ENCODE measurements around the gene OR52H1.

DNA sequence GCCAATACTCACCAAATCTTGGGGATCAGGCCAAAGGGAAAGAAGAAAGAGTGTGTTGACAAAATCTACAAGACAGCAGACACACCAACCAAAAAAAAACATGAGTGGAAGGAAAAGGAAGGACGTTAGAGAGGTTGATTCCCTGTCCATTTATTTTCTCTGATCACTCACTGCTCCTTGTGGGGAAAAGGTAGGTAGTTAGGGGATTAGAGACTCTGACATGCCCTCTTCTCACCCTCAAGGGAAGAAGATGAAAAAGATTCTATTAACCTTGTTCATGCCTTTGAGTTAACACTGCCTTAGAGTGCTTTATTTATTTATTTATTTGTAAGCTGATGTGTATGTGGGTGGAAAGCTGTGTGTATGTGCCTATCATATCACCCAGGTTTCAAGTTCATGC, at the start of gene OR52H1:
- TF ChIP-seq SREBF2 (IDR thresholded peaks at IDR 0.05) (no peak), CEBPB (IDR thresholded peaks at IDR 0.05) (no peak), POLR2AphosphoS2 (conservative IDR thresholded peaks at IDR 0.05; ENCODE audit: low read length) (no peak), TP53 (CRISPR knock-in tag; IDR thresholded peaks at IDR 0.05) (no peak), CHD2 (IDR thresholded peaks at IDR 0.05; ENCODE audit: low read length, partially characterized antibody) (no peak), BHLHE40 (IDR thresholded peaks at IDR 0.05; ENCODE audit: low read depth, low read length) (no peak), RAD21 (conservative IDR thresholded peaks at IDR 0.05 in 1 of 2, IDR thresholded peaks at IDR 0.05 in 1 of 2) (no peak), MYC (IDR thresholded peaks at IDR 0.05; ENCODE audit: borderline replicate concordance, low read length) (no peak), SMC3 (IDR thresholded peaks at IDR 0.05) (no peak), RFX5 (IDR thresholded peaks at IDR 0.05) (no peak), CBX8 (IDR thresholded peaks at IDR 0.05) (no peak)
- TF ChIP-seq, protein P1, sequence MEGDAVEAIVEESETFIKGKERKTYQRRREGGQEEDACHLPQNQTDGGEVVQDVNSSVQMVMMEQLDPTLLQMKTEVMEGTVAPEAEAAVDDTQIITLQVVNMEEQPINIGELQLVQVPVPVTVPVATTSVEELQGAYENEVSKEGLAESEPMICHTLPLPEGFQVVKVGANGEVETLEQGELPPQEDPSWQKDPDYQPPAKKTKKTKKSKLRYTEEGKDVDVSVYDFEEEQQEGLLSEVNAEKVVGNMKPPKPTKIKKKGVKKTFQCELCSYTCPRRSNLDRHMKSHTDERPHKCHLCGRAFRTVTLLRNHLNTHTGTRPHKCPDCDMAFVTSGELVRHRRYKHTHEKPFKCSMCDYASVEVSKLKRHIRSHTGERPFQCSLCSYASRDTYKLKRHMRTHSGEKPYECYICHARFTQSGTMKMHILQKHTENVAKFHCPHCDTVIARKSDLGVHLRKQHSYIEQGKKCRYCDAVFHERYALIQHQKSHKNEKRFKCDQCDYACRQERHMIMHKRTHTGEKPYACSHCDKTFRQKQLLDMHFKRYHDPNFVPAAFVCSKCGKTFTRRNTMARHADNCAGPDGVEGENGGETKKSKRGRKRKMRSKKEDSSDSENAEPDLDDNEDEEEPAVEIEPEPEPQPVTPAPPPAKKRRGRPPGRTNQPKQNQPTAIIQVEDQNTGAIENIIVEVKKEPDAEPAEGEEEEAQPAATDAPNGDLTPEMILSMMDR (IDR thresholded peaks at IDR 0.05) = no peak
- TF ChIP-seq, protein P2, sequence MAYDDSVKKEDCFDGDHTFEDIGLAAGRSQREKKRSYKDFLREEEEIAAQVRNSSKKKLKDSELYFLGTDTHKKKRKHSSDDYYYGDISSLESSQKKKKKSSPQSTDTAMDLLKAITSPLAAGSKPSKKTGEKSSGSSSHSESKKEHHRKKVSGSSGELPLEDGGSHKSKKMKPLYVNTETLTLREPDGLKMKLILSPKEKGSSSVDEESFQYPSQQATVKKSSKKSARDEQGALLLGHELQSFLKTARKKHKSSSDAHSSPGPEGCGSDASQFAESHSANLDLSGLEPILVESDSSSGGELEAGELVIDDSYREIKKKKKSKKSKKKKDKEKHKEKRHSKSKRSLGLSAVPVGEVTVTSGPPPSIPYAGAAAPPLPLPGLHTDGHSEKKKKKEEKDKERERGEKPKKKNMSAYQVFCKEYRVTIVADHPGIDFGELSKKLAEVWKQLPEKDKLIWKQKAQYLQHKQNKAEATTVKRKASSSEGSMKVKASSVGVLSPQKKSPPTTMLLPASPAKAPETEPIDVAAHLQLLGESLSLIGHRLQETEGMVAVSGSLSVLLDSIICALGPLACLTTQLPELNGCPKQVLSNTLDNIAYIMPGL (CRISPR knock-in tag; IDR thresholded peaks at IDR 0.05; ENCODE audit: borderline replicate concordance) = no peak
- TF ChIP-seq, protein P3, sequence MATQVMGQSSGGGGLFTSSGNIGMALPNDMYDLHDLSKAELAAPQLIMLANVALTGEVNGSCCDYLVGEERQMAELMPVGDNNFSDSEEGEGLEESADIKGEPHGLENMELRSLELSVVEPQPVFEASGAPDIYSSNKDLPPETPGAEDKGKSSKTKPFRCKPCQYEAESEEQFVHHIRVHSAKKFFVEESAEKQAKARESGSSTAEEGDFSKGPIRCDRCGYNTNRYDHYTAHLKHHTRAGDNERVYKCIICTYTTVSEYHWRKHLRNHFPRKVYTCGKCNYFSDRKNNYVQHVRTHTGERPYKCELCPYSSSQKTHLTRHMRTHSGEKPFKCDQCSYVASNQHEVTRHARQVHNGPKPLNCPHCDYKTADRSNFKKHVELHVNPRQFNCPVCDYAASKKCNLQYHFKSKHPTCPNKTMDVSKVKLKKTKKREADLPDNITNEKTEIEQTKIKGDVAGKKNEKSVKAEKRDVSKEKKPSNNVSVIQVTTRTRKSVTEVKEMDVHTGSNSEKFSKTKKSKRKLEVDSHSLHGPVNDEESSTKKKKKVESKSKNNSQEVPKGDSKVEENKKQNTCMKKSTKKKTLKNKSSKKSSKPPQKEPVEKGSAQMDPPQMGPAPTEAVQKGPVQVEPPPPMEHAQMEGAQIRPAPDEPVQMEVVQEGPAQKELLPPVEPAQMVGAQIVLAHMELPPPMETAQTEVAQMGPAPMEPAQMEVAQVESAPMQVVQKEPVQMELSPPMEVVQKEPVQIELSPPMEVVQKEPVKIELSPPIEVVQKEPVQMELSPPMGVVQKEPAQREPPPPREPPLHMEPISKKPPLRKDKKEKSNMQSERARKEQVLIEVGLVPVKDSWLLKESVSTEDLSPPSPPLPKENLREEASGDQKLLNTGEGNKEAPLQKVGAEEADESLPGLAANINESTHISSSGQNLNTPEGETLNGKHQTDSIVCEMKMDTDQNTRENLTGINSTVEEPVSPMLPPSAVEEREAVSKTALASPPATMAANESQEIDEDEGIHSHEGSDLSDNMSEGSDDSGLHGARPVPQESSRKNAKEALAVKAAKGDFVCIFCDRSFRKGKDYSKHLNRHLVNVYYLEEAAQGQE (IDR thresholded peaks at IDR 0.05) = no peak
